SK-N-SH treated with all-trans-retinoic acid at 6 μM for 48 hours (cell line): Measurements from ENCODE around the gene SNTN.

Source experiments
- ARNTL ChIP-seq: fragments of 450-650 bp; formaldehyde crosslinking; IDR thresholded peaks from 2 replicates; pipeline ENCODE4 v1.5.0; 2020; ENCODE audit warnings: low read depth, mild to moderate bottlenecking, moderate library complexity, borderline replicate concordance
- CREB5 ChIP-seq: fragments of 250-450 bp; sonication (Bioruptor Pico); IDR thresholded peaks from 2 replicates; pipeline ENCODE4 v1.5.1; 2020; ENCODE audit warnings: low read depth, mild to moderate bottlenecking, moderate library complexity
- PPARA ChIP-seq: fragments of 250-450 bp; sonication (Bioruptor Pico); IDR thresholded peaks from 2 replicates; pipeline ENCODE4 v1.5.0; 2020; ENCODE audit warnings: mild to moderate bottlenecking, borderline replicate concordance

- TF ChIP-seq PPARA (CRISPR knock-in tag) (no peak), CREB5 (CRISPR knock-in tag) (no peak), ARNTL (CRISPR knock-in tag) (no peak)
Measured at GRCh38 chr3:63662011-63662410, 9.5 kb downstream of the SNTN start.
